HG02623 (cell line): ENCODE measurements around the gene HIKESHI.
"Not testable (repeated sequence)": the region's sequence is repeated elsewhere in the genome, so short reads cannot be mapped to it uniquely, and the experiment has no call there.

Experiments used
- ATAC-seq: cut with Tn5 transposase; IDR thresholded peaks from one replicate; pipeline ENCODE4 v1.9.1; 2021; ENCODE audit warnings: moderate library complexity; ENCODE audit not compliant: unreplicated experiment

HIKESHI gene, protein sequence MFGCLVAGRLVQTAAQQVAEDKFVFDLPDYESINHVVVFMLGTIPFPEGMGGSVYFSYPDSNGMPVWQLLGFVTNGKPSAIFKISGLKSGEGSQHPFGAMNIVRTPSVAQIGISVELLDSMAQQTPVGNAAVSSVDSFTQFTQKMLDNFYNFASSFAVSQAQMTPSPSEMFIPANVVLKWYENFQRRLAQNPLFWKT

DNA sequence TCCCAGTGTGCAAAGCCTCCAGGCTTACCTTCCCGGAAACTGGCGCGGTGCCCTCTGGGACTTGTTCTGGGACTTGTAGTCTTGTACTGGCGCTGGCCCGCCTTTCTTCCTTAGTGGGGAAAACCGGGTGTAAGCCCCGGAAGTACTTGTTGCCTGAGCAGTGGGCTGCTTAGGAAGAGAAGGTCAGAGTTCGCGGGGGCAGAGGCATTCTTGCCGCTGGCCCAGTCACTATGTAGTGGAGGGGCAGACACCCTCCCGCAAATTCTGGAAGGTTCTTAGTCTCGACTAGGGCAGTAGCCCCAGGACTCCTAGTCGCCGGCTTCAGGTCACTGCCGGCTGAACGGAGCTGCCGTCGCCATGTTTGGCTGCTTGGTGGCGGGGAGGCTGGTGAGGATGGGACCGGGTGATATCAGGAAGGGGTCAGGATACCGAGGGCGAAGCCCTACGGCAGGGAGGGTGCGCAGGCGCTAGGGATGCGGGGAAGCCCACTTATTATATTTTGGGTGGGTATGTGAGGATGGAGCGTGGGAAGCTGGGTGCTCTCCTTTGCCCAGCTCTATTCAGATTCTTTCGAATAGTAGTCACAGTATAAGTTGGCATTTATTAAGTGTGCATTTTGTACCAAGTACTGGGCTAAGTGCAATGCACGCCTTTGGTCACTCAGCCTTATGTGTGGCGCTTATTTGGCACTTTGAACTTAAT lies at the start of gene HIKESHI:
Gene HIKESHI (plus strand): TSS at position 149 of the 702 bp plus-strand sequence. CDS start 209 bp downstream, at position 358.
- peak; percentile 98 for ATAC-seq

DNA sequence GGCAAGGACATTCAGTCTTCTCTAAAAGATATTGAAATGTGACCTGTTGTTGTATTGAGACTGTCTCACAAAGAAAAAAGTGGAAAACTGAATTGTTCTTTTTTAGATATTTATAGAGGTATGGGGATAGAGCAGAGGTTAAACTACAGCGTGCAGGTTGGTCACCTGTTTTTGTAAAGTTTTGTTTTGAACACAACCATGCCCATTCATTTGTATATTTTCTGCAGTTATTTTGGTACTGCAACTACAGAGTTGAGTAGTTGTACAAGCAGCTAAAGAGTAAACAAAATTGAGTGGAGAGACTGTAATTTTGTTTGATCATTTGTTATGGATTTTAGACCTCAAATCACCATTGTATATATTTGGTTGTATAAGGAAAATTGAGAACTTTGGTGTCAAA lies 46.1 kb upstream of the HIKESHI start:
- peak; percentile 84 for ATAC-seq

DNA sequence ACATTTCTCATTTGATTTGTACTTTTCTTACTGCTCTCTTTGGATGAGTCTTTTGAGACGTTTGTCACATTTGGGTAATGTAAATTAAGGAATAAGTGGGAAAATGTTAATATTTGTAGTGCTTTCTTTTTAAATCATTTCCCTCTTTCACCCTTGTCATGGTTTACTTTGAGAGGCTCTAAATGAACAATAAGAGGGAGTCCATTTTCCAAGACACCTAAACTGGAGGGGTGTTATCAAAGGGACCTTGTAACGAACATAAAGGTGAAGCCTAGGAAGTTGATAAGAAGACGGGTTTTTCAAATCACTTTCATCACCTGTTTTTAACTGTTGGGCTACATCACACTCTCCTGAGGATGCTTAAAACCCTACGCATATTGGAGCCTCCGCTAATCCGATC lies 45.4 kb upstream of the HIKESHI start:
- ATAC-seq: no peak

DNA sequence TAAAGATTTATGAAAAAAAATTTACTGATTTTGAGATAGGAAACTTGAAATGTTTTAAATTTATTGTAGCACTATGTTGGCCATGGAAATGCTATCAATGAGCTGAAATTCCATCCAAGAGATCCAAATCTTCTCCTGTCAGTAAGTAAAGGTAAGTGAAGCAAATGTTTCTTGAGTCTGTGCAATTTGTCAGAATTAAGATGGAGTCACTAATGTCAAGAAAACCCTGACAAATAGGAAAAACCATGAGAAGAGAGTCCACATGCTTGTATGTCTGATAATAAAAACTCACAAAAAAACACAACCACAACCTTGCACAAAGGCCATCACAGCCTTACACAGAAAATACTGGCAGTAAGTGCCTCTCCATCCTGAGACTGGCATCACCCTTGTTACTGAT lies 44.6 kb upstream of the HIKESHI start:
- ATAC-seq: no peak

DNA sequence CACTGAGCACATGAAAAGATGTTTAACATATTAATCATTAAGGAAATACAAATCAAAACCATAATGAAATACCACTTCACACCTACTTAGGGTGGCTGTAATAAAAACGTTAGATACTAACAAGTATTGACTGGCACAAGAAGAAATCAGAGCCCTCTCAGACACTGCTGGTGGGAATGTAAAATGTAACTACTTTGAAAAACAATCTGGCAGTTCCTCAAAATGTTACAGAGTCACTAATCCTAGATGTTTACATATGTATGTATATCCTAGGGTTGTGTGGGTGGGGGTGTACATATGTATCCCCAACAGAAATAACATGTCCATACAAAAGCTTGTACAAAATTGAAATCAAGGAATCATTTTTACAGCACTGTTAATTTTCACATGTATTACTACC lies 42.3 kb upstream of the HIKESHI start:
- ATAC-seq: no peak

DNA sequence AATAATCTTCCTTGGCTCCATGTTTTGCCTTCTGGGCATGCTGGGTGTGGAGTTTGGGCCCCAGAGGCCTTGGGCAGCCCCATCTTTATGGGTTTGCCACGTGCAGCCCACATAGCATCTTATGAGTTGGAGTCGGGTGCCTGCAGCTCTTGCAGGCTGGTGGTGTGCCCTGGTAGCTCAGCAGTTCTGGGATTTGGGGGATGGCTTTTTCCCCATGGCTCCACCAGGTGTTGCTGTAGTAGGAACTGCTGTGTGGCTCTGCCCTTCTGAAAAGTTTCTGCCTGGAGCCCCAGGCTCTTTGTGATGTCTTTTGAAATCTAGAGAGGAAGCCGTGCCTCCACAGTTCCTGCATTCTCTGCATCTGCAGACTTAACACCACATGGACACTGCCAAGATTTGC lies 40.7 kb upstream of the HIKESHI start:
- no peak for ATAC-seq

DNA sequence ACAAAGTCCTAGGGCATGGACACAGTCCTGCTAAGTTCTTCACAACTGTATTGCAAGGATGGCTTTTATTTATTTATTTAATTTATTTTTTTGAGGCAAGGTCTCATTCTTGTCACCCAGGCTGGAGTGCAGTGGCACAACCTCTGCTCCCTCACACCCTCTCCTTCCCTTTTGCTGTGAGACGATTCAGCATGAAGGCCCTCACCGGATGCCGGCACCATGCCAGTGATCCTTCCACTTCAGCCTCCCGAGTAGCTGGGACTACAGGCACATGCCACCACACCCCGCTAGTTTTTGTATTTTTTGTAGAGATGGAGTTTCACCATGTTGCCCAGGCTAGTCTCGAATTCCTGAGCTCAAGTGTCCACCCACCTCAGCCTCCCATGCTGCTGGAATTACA lies 39.7 kb upstream of the HIKESHI start:
- ATAC-seq: no peak

DNA sequence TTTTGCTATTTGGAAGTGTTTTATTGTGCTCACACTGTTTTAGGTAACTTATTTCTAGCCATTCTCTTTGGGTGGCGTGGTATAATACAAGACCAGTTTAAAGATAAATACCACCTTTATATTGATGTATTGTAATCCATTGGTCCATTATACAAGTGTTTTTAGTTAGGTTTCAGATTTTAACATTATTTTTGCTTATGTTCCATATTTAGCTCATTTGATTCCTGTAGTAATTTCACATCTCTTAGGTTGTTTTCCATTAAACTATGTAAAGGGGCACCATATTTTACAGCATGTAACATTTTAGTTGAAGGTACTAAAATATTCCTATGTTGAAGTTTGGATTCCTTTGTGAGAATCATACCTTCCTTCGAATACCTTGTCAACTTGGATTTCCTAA lies 37.4 kb upstream of the HIKESHI start:
- no peak for ATAC-seq

DNA sequence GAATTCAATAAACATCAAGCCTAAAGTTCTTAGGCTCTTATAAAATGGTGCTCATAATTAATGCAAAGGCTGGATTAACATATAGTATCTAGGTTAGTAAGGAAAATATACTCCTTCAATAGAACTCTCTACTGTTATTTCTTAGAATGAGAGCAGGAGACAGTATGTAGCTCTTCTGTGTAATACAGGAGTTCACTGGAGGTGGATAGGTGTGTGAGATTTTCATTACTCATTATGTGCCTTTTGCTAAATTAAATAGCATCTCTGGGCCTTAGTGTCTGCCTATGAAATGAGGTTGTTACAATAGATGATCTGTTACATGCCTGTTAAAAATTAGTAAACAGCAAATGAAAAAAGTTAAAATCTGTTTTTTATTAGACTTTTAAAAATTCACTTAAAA lies 36.8 kb upstream of the HIKESHI start:
- ATAC-seq: no peak

DNA sequence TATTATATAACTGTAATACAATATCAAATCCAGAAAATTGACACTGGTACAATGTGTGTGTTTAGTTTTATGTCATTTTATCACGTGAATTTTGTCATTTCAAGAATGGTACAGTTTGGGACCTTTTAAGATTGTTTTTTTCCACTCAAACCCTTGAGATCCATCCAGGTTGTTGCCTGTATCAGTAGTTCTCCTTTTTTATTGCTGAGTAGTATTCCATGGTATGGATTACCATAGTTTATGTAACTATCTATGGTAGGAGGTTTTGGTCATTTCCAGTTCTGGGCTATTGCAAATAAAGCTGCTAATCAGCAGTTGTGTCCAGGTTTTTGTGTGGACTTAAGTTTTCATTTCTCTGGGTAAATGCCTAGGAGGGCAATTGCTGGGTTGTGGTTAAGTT lies 32.4 kb upstream of the HIKESHI start:
- ATAC-seq: no peak

DNA sequence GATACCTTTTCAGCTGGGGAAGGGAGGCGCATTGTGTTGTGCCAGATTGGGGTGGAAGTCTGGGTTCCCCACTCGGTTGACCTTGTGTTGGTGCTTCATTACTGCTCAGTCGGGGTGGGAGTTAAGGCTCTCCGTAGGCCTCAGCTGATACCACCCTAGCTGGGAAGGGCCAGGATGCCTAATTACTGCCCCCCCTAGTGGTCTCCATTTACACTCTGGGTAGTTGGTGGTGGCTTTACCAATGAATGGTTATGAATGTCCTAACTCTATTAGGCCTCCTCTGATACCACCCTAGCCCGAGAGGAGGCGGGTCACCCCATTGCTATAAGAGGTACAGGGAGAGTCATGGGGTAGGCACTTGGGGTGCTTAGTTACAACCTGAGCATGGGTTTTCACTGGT lies 27.5 kb upstream of the HIKESHI start:
- no peak for ATAC-seq

DNA sequence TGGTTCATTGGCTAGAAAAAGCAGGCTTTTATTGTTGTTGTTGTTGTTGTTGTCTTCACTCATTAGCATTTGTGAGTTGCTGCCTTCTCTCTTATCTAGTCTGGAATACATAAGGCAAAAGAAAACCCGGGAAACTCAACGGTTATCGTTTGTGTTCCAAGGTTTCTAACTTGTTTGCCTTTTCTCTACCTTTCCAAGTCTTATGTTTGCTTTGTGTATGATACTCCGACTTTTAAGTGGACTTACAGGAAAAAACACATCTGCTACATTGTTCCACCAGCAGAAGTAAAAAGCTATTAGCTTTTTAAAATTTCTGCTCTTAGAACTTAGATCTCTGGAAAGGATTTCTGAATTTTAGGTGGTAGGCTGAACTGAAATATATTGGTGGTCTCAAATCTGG lies 27.0 kb upstream of the HIKESHI start:
- no peak for ATAC-seq

DNA sequence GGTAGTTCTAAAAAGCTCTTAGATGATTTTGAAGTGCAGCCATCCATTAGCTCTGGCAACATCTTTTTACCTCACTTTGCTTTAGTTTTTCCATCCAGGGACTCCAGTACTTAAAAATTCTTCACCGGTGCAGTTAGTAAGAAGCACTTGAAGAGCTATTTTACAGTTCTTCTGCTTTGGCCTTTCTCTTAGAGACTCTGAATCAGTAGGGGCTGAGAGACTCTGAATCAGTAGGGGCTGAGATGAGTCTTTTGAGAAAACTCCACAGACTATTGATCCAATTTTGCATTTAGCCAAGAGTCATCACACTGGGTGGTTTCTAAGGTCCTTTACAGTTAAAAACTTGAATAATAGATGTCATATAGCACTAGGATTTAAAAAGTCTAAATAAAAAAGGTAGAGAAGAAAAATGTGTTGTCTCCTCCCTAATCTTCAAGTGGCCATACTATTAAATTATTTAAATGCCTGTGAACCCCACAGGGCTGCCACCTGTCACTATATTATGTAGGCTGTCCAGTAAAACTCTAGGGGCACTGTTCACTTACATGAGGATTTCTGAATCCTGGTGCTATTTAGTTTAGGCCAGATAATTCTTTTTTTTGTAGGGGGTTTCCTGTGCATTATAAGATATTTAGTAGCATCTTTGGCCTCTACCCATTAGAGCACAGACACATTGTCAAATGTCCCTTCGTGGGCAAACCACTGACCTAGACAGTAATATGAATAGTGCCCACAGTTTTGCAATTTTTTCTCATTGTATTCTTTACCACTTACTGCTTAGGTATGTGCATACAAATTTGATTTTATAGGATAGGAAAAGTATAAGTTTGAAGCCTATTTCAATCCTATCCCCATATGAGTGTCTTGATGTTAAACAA lies 26.3 kb upstream of the HIKESHI start:
- no peak for ATAC-seq

DNA sequence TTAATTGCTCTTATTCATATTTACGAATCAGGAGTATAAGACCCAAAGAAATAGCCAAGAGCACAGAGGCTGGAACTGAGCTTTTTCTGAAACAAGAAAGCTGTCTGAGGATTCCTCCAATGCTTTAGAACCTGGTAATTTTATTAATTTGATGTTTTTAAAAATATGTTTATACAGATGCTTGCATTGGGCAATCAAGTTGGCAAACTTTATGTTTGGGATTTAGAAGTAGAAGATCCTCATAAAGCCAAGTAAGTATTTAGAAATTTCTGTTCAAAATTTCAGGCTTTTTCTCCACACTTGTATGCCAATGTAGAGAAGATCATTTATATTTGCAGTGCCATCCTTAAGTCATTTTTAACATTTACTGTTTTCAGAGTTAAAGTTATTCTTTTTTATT lies 24.3 kb upstream of the HIKESHI start:
- no peak for ATAC-seq

DNA sequence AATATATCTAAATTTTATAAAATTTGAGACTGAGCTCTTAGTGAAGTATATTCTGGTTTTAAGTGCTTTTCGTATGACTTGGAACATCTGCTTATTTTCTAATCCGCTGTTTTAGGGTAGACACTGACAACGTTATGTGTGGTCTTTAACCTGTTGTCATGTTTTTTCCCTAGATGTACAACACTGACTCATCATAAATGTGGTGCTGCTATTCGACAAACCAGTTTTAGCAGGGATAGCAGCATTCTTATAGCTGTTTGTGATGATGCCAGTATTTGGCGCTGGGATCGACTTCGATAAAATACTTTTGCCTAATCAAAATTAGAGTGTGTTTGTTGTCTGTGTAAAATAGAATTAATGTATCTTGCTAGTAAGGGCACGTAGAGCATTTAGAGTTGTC lies 23.8 kb upstream of the HIKESHI start:
- no peak for ATAC-seq

DNA sequence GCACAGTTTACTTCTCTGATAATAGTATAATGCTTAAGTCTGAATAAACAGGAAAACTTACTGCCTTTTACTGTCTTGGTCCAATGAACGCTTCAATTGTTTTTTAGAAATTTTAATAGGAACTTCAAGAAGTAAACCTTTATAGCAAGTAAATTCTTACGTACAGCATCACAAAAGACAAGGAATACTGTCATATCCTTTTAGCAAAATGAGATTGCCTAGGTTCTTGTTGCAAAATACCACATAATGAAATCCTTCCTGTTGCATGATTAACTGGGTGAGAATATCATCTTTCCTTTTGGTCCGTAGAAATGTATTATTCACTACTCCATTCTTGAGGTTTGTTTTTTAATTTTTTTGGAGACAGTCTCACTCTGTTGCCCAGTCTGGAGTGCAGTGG lies 22.3 kb upstream of the HIKESHI start:
- no peak for ATAC-seq

DNA sequence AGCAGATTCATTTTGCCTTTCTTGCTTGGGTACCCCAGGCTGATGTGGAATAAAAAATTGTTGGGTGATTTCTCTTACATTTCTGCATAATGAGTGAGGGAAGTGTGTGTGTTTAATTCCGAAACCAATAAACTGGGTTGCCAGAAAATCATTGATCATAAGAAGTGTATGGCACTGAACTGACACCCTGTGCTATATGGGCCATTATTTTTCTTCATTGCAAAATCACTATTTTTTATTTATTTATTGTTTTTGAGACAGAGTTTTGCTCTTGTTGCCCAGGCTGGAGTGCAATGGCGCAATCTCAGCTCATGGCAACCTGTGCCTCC lies 14.6 kb upstream of the HIKESHI start:
- peak; percentile 3 for ATAC-seq

DNA sequence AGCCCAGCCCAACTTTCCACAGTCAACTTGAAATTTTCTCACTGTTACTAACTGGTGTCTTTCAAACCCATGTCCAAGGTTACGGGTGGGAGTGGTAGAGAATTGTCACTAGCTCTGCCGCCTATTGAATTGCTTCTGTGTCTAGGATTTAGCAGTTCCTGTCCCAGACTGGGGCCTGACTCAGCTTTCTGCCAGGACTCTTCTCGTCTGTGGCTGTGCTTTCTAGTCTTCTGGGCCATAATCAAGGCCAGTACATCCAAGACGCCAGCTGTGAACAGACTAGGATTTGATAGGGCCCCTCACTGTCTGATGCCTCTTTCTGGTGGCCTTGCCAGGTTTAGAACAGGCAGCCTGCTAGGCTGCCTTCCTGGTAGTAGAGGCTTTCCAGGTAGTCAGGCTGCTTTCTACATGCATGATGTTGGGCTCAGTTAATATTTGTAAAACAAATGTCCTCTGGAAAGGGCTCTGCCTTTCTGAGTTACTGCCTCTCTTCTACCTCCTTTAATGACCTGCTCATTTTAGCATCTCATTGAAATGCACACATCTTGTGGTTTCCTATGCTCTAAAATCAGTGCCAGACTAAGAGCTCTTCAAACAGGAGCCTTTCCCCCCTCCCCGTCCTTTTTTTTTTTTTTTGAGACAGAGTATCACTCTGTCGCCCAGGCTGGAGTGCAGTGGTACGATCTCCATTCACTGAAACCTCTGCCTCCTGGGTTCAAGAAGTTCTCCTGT lies 13.1 kb upstream of the HIKESHI start:
- ATAC-seq: no peak

DNA sequence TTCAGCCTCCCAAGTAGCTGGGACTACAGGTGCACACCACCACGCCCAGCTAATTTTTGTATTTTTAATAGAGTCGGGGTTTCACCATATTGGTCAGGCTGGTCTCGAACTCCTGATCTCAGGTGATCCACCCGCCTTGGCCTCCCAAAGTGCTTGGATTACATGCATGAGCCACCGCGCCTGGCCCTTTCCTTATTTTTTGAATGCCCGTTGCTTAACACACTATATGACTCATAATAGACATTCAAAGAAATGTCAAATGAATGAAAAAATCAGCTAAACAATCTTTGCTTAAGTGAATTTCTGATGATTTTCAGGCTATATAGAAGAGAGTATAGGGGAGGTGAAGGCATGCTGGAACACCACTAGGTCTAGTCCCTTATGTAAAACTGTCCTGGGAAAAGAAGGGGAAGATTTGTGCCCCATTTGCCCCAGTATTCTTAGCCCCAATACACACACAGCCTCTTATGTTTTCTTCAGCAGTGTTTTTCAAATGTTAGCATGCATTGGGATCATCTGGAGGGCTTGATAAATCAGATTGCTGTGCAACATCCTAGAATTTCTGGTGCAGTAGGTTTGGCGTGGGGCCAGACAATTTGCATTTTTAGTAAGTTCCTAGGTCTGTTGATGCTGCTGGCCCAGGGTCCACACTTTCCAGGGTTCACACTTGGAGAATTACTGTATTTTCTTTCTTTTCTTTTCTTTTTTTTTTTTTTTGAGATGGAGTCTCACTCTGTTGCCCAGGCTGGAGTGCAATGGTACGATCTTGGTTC lies 12.3 kb upstream of the HIKESHI start:
- ATAC-seq: not testable (repeated sequence)

DNA sequence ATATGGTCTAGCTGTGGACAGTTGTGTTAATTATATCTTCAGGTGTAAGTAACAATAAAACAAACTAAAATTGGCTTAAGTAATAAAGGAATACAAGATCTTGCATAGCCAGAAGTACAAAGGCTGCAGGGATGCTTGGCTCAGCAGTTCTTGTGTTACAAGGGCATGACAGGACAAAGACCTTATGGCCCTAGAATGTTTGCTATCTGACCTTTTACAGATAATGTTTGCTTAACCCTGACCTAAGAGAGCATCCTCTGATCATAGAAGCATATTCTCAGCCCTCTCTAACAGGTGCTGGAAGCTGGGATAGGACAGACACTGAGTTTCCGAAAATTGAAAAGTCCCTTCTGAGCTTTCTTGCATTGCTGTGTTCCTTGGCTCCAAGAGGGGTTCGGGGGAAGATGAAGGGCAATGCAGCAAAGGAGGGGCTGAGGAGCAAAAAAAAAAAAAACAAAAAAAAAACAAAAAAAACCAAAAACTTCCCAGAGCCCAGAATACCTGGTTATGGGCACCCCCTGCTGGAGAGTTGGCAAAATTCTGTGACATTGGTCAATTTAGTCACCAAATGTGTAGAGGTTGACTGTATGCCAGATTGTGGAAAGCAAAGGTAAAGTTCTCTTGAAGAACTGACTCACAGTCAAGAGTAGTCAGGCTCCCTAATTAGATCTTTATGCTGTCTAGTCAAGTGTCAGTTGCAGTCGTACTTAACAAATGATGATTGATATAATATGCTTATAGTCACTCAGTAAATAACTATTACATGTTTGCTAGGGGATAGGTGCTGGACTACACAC lies 10.4 kb upstream of the HIKESHI start:
- no peak for ATAC-seq
